LNCaP clone FGC (cell line): ENCODE data around the gene TRDMT1.

Source experiments
- DNase-seq: peaks from one replicate; pipeline ENCODE4 v3.0.0-alpha.2; 2011; ENCODE audit warnings: low read depth
- H3K4me3 ChIP-seq: 2 replicates; pipeline ENCODE4 v1.5.1; 2011; ENCODE audit warnings: mild to moderate bottlenecking, low read depth, low read length, control low read depth
- CTCF ChIP-seq: IDR thresholded peaks from 2 replicates; pipeline ENCODE4 v1.5.1; 2012; ENCODE audit warnings: mild to moderate bottlenecking; ENCODE audit not compliant: control insufficient read depth, insufficient read depth; ENCODE audit errors: extremely low read depth

Gene TRDMT1

GRCh38 chr10:17166699-17167098 is 34.8 kb downstream of the TRDMT1 start:
- DNase-seq = no peak
- no peak overlapping the region for H3K4me3 ChIP-seq
- no peak for TF ChIP-seq CTCF

- H3K4me3 ChIP-seq = no peak overlapping the region
- DNase-seq = peak; percentile 40
- TF ChIP-seq CTCF = no peak
Observed at GRCh38 chr10:17162828-17163227, 38.6 kb downstream of the TRDMT1 start.

- DNase-seq = no peak
- H3K4me3 ChIP-seq = no peak overlapping the region
- TF ChIP-seq CTCF = no peak
Observed at GRCh38 chr10:17161775-17162174, 39.7 kb downstream of the TRDMT1 start.

GRCh38 chr10:17157024-17157423 is 44.4 kb downstream of the TRDMT1 start:
- no peak overlapping the region for H3K4me3 ChIP-seq
- no peak for DNase-seq
- TF ChIP-seq CTCF = no peak

DNA sequence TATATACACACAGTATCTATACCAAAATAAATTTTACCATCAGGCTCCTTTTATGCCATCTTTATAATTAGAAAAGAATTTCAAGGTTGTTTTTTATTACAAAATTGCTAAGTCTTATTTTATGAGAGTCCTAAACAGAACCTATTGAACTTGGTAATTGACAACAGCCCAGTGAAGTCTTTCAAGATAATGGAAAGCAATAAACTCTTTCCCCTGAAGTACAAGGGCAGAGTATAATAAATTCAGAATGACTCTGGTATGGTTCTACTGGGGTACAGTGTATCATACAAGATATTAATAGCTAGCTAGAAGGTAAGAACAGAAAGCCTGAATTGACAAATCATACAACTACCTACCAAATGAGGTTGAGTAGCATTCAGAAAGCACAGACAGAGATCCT is 45.6 kb downstream of the TRDMT1 start:
- H3K4me3 ChIP-seq = no peak overlapping the region
- no peak for DNase-seq
- no peak for TF ChIP-seq CTCF

- DNase-seq = no peak
- H3K4me3 ChIP-seq = no peak overlapping the region
- TF ChIP-seq CTCF = no peak
Observed at GRCh38 chr10:17154116-17154515, 47.4 kb downstream of the TRDMT1 start.

DNA sequence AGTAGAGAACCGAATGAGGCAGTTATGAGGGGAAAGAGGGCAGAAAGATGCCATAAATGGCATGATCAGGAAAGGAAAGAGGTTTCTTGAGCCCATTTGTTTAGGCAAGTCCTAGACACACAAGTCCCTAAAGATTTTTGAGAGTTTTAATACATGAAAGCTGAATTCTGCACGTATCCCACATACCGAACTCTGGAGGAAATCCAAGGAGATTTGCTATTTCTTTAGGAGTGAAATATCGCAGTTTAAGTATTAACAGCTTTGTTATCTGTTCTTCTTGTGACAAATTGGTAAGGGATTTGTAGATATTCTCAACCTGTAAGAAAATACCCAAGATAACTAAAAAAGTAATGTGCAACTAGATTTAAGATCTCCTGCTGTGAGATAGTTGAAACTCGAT is 48.2 kb downstream of the TRDMT1 start:
- no peak overlapping the region for H3K4me3 ChIP-seq
- DNase-seq = no peak
- no peak for TF ChIP-seq CTCF
